Activated CD8-positive, alpha-beta T cell treated with anti-CD3 and anti-CD28 coated beads for 36 hours (primary cell): Measurements from ENCODE around the gene LRP1B. TPM values are rescaled to one million over a fixed set of nuclear protein-coding genes. Genes with fewer than 3 reads are reported as not detected.

Experiments used
- ATAC-seq: fragments of 200-7000 bp; cut with Tn5 transposase; one replicate; pipeline ENCODE4 v1.10.0; 2021; ENCODE audit warnings: mild to moderate bottlenecking, moderate library complexity
- CTCF ChIA-PET: fragments of 350-600 bp; sonication (Branson Sonifier 250); formaldehyde crosslinking; loops from one replicate; lab custom pipeline; 2021; ENCODE audit warnings: antibody characterized with exemption; lab: Charles Lee
- POLR2A ChIA-PET: fragments of 350-600 bp; sonication (Branson Sonifier 250); formaldehyde crosslinking; loops from one replicate; lab custom pipeline; 2021; ENCODE audit warnings: antibody characterized with exemption; lab: Charles Lee
- DNase-seq: peaks from one replicate; pipeline ENCODE4 v3.0.0-alpha.2; 2020
- H3K27ac Mint-ChIP-seq: one replicate; pipeline ENCODE4 v1.8.0; 2021; ENCODE audit warnings: mild to moderate bottlenecking, mixed read lengths
- H3K27me3 Mint-ChIP-seq: one replicate; pipeline ENCODE4 v1.8.0; 2021; ENCODE audit warnings: mixed read lengths
- H3K36me3 Mint-ChIP-seq: one replicate; pipeline ENCODE4 v1.8.0; 2021; ENCODE audit warnings: low read depth, mixed read lengths
- H3K4me1 Mint-ChIP-seq: one replicate; pipeline ENCODE4 v1.8.0; 2021; ENCODE audit warnings: low read depth, mixed read lengths
- H3K4me3 Mint-ChIP-seq: one replicate; pipeline ENCODE4 v1.8.0; 2021; ENCODE audit warnings: mild to moderate bottlenecking, moderate library complexity, mixed read lengths
- H3K9me3 Mint-ChIP-seq: one replicate; pipeline ENCODE4 v1.8.0; 2021; ENCODE audit warnings: mixed read lengths
- intact Hi-C: fragments of 100-400 bp; cut with micrococcal nuclease; formaldehyde crosslinking; loops from one replicate; pipeline ENCODE4 v1.10.0; 2022
- total RNA-seq, 2 experiments: library from RNA; stranded (reverse); gene quantifications; one replicate each; pipeline ENCODE4 v1.2.3, GENCODE V29; 2021
- TF ChIP-seq, protein P1 (sequence below): fragments of 200-600 bp; IDR thresholded peaks from one replicate; pipeline ENCODE4 v1.8.0; 2022; ENCODE audit warnings: antibody characterized with exemption, mild to moderate bottlenecking

Gene LRP1B
- total RNA-seq, 2 experiments from 2014 or later, result not detected

- Mint-ChIP-seq H3K4me1 (no peaks in the 10 kb centered on the region), H3K27ac (no peak overlapping the region), H3K9me3 (peaks cover 7% of the 10 kb centered on the region), H3K4me3 (no peak overlapping the region), H3K27me3 (no peaks in the 10 kb centered on the region), H3K36me3 (no peaks in the 10 kb centered on the region)
- intact Hi-C loops, result no loop called here
- ChIA-PET CTCF (no interaction called here), POLR2A (no interaction called here)
- DNase-seq, result no peak
- ATAC-seq, result no peak
- TF ChIP-seq, protein P1, sequence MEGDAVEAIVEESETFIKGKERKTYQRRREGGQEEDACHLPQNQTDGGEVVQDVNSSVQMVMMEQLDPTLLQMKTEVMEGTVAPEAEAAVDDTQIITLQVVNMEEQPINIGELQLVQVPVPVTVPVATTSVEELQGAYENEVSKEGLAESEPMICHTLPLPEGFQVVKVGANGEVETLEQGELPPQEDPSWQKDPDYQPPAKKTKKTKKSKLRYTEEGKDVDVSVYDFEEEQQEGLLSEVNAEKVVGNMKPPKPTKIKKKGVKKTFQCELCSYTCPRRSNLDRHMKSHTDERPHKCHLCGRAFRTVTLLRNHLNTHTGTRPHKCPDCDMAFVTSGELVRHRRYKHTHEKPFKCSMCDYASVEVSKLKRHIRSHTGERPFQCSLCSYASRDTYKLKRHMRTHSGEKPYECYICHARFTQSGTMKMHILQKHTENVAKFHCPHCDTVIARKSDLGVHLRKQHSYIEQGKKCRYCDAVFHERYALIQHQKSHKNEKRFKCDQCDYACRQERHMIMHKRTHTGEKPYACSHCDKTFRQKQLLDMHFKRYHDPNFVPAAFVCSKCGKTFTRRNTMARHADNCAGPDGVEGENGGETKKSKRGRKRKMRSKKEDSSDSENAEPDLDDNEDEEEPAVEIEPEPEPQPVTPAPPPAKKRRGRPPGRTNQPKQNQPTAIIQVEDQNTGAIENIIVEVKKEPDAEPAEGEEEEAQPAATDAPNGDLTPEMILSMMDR, result no peak
Measured at GRCh38 chr2:140498360-140498759, 1632.5 kb downstream of the LRP1B start.

DNA sequence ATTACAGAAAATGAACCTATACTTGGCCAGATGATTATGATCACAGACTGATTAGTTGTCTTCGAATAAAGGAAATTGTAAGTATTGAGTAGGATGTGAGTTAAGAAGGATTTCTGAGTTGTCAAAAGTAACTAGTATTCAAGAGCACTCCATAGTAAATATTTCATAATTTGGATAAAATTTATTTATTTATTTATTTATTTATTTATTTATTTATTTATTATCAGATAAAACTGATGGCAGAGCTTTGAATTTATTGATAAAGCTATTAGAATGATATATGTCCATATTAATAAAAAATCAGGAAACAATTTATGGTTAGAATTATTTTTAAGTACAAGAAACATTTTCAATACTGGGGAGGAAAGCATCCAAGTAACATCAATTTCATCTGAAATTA lies 1634.1 kb downstream of the LRP1B start:
- H3K27ac Mint-ChIP-seq, result no peak overlapping the region

GRCh38 chr2:140491876-140492275 lies 1638.9 kb downstream of the LRP1B start:
- intact Hi-C loops, result no loop called here
- H3K27me3 Mint-ChIP-seq, result no peaks in the 10 kb centered on the region
- TF ChIP-seq, protein P1, result no peak
- no peaks in the 10 kb centered on the region for H3K36me3 Mint-ChIP-seq
- no peaks in the 10 kb centered on the region for H3K4me1 Mint-ChIP-seq
- H3K4me3 Mint-ChIP-seq, result no peak overlapping the region
- ChIA-PET CTCF (no interaction called here), POLR2A (no interaction called here)
- H3K9me3 Mint-ChIP-seq, result peaks cover 5% of the 10 kb centered on the region
- ATAC-seq (no peak), DNase-seq (no peak)
- H3K27ac Mint-ChIP-seq, result no peak overlapping the region

More for the DNA sequence above, 1634.1 kb downstream of the LRP1B start:
- Mint-ChIP-seq H3K27me3 (no peaks in the 10 kb centered on the region), H3K4me1 (no peaks in the 10 kb centered on the region), H3K4me3 (no peak overlapping the region), H3K9me3 (peaks cover 6% of the 10 kb centered on the region), H3K36me3 (no peaks in the 10 kb centered on the region)
- POLR2A ChIA-PET, result no interaction called here
- intact Hi-C loops, result no loop called here
- CTCF ChIA-PET, result no interaction called here
- TF ChIP-seq, protein P1, result no peak
- DNase-seq (no peak), ATAC-seq (no peak)

DNA sequence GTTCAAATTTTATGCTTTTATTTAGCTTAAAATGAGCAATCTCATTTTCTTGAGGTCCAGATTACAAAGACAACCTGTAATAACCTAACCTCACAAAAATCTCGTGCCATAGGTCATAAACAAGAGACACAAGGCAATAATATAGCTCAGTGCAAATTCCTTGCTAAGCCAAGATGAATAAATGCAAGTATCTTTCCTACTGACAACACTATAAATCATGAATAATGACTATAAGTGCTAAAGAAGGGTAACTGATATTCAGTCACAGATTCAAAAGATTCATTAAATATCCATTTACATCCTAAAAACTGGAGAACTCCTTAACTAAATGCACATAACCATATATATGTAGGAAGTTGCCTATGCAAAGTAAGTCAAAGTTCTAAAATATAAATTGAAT lies 1641.6 kb downstream of the LRP1B start:
- intact Hi-C loops, result no loop called here
- TF ChIP-seq, protein P1, result no peak
- DNase-seq (no peak), ATAC-seq (no peak)
- H3K9me3 Mint-ChIP-seq, result peaks cover 5% of the 10 kb centered on the region
- POLR2A ChIA-PET, result no interaction called here
- no peak overlapping the region for H3K4me3 Mint-ChIP-seq
- no peaks in the 10 kb centered on the region for H3K27me3 Mint-ChIP-seq
- no peaks in the 10 kb centered on the region for H3K36me3 Mint-ChIP-seq
- CTCF ChIA-PET, result no interaction called here
- no peaks in the 10 kb centered on the region for H3K4me1 Mint-ChIP-seq
- no peak overlapping the region for H3K27ac Mint-ChIP-seq

- ChIA-PET CTCF (no interaction called here), POLR2A (no interaction called here)
- no peak for ATAC-seq
- no peak overlapping the region for H3K4me3 Mint-ChIP-seq
- DNase-seq, result no peak
- intact Hi-C loops, result no loop called here
- H3K4me1 Mint-ChIP-seq, result no peaks in the 10 kb centered on the region
- no peaks in the 10 kb centered on the region for H3K27me3 Mint-ChIP-seq
- H3K27ac Mint-ChIP-seq, result no peak overlapping the region
- H3K9me3 Mint-ChIP-seq, result peaks cover 6% of the 10 kb centered on the region
- TF ChIP-seq, protein P1, result no peak
- H3K36me3 Mint-ChIP-seq, result no peaks in the 10 kb centered on the region
Measured at GRCh38 chr2:140481136-140481535, 1649.7 kb downstream of the LRP1B start.
